GM21529 (cell line): ENCODE measurements around the gene MIS12.

Experiments
- ATAC-seq: cut with Tn5 transposase; IDR thresholded peaks from one replicate; pipeline ENCODE4 v1.9.1; 2021; ENCODE audit not compliant: unreplicated experiment

The MIS12 gene

DNA sequence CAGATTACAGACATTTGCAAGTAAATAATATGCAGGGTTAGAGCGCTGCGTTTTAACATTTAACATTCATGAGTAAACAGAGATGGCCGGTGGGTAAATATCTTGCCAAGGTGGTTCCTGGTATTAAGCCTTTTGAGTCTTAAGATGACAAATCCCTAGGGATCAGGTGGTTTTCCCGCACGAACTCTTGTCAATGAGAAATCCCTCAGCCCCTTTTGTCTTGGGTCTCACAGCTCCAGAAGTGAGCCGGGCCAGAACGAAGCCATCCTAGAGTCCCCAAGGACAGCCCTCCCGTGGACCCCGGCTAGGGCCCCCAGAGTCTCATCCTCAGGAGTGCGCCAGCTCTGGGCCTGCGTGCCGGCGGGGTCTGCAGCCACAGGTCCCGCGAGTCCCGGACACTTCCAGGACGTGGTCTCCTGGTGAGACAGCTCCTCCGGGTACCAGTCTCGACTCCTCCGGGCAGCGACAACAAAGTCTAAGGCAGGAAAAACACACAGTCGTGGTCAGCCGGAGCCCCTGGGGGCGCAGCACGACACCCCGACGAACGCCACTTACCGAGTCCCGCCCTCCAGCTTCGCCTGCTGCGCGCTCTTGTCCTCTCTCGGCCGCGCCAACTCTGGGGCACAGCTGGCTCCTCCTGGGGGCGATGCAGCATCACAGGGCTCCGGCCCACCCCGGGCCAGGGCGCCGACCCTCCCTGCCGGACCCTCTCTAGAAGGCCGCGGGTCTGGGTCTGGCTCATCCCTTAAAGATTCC lies 13.3 kb downstream of the MIS12 start:
- no peak for ATAC-seq

DNA sequence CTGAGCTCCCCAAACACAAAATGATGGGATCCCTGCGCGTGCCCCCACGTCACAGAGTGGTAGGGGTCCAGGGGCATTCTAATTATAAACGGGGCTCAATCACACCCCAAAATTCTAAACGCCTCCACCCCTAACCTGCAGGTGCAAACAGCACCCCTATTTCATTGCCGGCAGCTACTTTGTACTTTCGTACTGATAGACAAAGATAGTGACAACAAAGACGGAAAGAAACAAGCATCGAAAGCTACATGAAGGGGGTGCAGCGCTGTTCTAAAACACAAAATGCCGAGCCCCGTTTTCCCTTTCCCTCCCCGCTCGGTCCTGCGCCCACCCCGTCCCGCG lies 13.9 kb downstream of the MIS12 start:
- no peak for ATAC-seq

DNA sequence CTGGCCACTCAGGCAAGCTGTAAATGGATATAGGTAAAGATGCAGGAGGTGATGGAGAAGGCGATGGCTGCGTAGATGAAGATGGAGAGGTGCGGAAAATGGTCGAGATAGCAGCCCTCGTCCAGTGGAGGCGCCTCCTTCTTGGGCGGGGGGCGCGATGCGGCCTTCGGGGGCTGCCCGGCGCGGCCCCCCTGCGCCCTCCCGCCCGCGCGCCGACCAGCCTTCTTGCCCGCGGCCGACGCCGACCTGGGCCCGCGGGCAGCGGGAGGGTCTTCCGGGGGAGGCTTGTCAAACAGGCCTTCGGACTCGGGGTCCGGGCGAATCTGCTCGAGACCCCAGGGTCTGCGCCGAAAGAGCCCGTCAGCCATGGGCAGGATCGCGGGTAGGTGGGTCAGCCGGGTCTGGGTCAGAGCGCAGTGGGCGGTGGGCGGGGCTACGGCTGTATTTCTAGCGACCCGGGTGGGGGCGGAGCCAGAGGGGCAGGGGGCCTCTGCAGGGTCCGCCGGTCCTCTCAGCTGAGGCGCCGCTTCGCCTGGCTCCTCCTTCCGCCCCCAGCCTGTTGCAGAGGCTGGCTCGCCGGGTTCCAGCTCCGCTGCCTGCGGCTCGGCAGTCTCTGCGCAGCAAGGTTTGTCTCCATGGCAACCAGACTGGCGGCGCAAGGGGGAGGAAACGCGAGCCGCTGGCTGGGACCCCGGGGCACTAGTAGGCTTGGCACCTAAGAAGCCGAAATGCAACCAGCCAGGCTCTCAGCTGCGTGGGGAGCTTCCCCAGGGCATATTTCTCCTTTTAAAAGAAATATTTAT lies 14.4 kb downstream of the MIS12 start:
- ATAC-seq = no peak

DNA sequence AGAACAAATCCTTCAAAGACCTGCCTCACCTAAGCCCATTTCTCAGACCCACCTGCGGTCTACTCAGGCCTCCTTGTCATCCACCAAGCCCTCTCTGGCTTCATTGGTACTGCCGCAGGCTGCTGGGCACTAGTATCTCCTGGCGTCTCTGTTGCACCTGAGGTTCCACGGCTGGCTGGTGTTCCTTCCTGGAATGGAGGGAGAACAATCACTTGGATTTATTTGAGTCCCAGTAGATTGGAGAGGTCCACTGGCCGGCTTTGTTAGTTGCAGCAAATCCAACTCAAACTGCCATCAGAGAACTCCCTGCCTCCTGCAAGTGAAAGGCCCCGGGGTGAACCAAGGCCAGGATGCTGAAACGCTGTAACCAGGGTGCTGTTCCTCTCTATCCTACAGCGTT lies 15.3 kb downstream of the MIS12 start:
- ATAC-seq = no peak

DNA sequence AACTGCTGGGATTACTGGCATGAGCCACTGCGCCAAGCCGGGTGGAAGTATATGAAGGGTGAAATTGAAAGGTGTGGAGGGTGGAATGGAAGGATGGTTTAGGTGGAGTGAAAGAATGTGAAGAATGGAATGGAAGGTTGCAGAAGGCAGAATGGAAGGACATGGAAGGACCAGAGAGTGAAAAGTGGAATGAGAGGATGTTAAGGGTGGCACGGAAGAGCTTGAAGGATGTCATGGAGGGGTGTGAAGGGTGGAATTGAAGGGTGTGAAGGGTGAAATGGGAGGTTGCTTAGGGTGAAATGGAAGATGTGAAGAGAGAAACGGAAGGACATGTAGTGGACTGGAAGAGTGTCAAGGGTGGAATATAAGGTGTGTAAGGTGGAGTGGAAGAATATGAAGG lies 16.2 kb downstream of the MIS12 start:
- ATAC-seq = no peak

DNA sequence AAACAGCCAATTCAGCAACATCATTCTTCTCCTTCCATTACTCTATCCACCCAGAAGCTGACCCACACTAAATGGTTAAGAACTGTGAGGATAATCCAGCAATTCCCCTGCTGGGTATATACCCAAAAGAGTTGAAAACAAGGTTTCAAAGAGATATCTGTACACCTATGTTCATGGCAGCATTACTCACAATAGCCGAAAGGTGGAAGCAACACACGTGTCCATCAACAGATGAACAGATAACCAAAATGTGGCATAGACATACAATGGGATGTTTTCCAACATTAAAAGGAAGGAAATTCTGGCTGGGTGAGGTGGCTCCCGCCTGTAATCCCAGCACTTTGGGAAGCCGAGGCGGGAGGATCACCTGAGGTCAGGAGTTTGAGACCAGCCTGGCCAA lies 19.9 kb downstream of the MIS12 start:
- no peak for ATAC-seq

DNA sequence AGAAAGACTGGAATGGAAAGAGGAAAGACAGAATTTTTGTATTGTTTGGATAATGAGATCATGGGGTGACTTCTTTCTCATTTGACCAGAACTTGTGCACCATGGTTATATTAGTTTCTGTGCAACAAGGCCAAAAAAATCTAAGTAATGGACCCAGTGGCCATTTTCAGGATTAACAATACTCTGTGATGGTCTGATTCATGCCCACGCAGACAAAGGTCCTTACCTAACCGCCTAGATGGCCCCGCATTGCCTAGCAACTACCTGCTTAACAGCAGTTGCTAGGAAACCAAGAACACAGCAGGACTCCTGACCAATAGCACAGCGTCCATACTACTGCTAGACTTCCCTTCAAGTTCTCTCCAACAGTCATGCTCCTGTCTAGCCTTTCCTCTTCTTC lies 22.4 kb downstream of the MIS12 start:
- no peak for ATAC-seq

DNA sequence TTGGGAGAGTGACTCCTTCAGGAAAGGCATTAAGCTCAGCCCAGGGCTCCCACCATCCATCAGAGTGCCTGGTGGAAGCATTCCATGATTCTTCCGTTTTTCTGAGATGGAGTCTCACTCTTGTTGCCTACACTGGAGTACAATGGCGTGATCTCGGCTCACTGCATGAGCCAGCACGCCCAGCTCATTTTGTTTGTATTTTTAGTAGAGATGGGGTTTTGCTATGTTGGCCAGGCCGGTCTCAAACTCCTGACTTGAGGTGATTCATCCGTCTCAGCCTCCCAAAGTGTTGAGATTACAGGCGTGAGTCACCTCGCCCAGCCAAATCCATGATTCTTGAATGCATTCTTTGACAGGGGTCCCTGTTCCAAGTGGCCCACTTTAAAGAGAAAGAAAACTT lies 23.1 kb downstream of the MIS12 start:
- no peak for ATAC-seq

DNA sequence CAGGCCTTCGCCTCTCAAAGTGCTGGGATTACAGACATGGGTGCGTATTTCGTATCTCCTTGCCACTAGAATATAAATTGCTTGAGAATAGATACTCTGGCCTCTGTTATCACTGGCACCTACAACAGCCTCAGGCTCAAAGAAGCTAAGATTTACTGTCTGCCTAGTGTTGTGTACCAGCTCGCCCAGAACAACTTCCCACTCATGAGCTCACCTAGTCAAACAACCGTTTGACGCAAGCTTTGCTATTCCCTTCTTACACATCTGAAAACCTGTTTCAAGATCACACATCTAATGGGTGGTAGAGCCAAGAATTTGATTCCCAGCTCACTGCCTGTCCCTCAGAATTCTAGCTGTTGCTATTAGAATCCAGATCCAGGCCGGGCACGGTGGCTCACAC lies 24.4 kb downstream of the MIS12 start:
- no peak for ATAC-seq

DNA sequence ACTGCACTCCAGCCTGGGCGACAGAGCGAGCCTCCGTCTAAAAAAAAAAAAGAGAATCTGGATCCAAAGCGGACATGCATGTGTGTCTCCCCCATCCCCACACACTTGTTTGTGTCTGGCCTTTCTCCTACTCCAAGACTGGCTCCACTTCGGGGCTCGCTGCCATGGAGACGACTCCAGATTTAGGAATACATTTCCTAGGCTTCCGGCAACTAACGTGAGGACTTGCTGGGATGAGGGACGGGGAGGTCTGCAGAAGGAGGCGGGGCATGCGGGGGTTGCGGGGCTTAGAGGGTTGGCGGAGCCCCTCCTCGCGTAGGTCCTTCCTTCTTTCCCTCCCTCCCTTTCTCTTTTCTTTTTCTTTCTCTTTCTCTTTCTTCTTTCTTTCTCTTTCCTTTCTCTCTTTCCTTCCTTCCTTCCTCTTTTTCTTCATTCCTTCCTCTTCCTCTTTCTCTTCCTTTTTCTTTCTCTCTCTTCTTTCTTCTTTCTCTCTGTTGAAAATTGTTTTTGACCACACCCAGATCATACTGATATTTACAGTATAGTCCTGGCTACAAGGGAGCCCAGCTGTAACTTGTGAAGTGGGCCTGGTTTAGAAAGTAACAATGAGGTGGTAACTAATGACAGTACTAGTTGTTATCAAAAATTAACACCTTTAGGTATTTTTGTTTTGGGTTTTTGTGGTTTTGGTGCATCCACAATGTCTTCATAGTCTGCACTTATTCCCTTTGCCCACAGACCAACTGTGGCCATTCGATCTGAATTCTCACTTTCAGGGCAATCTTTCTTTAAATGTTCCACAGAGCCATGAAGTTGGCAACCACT lies 25.2 kb downstream of the MIS12 start:
- ATAC-seq = no peak

DNA sequence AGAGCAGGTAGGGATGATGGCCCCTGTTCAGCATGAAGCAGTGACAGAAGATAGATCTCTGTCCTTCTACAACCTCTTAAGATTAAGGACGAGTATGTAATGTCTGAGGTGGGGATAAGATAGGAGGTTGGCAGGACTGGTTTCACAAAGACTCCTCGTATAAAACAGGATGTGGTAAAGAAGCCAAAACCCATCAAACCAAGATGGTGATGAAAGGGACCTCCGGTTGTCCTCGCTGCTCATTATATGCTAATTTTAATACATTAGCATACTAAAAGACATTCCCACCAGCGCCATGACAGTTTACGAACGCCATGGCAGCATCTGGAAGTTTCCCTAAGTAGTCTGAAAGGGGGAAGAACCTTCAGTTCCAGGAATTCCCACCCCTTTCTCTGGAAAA lies 27.3 kb downstream of the MIS12 start:
- no peak for ATAC-seq

DNA sequence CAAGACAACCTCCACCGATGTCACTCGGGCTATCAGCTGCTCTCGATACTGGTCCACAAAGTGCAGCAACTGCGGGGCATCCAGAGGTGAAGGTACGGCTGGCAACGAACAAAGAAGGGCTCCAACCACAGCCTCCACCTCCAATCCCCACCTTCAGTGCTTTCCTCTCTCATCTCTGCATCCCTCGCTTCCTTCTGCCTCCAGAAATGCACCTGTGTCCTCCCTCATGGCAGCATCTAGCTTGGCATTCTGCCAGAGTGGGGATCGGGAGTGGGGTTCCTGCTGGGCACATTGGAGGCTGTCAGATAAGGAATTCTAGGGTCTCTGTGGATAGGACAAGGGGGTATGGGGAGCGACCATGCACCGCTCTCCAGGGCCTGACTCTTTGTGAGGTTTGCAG lies 28.6 kb downstream of the MIS12 start:
- ATAC-seq = no peak

DNA sequence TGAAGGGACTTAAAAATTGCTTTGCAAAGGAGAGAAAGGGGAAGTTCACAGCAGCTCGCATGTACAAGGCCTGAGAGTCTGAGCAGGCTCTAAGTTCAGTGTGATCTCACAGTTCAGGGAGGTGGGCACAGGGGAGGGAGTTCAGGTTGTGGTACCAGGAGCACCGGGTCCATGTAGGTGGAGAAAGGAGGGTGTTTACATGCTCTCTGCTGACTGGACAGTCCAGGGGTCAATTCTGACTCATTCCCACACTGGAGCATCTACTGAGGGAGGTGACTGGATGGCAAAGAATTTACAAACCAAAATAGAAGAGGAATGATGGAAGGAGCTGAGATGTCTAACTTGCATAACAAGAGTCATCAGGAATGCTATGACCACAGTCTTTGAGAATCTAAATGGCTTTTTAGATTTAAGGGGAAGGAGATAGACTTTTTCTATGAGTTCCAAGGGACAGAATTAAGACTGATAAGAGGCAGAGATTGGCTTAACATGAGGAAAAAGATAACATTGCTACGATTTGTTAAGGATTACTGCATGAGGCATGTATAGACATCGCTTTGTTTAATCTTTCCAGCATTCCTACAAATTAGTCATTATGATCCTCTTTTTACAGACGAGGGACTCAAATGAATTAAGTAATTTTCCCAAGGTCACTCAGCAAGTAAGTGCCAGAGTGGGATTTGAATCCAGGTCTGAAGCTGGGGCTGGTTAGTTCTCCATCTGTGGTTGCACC lies 29.9 kb downstream of the MIS12 start:
- ATAC-seq = no peak

DNA sequence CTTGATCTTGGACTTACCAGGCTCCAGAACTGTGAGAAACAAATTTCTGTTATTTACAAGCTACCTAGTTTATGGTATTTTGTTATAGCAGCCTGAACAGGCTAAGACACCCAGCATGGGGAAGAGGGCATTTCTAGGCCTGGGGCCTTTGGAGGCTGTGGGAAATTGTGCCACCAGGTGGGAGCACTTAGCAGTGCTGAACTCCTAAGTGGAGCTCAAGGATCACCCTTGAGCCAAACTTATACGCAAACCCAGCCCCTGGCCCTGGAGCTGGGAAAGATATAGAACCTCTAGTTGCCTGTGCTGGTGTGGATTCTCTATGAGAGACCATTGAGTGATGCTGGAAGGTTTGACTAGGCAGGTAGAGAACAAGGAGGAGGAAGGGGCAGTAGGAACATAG lies 36.1 kb downstream of the MIS12 start:
- no peak for ATAC-seq

DNA sequence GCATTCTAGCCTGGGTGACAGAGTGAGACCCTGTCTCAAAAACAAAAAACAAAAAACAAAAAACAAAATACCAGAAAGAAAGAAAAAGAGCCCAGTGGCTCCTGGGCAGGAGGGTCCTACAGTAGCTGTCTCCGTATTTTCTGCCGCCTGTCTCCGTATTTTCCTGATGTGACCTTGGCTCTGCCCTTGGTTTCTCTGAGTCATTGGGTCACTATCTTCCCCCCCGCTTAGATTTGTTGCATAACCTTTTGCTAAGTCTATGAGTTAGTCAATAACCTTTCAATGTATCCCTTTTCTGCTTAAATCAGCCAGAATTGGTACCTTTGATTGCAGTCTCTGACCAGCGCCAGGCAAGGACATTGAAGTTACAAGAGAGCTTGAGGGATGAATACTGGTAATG lies 36.9 kb downstream of the MIS12 start:
- no peak for ATAC-seq

DNA sequence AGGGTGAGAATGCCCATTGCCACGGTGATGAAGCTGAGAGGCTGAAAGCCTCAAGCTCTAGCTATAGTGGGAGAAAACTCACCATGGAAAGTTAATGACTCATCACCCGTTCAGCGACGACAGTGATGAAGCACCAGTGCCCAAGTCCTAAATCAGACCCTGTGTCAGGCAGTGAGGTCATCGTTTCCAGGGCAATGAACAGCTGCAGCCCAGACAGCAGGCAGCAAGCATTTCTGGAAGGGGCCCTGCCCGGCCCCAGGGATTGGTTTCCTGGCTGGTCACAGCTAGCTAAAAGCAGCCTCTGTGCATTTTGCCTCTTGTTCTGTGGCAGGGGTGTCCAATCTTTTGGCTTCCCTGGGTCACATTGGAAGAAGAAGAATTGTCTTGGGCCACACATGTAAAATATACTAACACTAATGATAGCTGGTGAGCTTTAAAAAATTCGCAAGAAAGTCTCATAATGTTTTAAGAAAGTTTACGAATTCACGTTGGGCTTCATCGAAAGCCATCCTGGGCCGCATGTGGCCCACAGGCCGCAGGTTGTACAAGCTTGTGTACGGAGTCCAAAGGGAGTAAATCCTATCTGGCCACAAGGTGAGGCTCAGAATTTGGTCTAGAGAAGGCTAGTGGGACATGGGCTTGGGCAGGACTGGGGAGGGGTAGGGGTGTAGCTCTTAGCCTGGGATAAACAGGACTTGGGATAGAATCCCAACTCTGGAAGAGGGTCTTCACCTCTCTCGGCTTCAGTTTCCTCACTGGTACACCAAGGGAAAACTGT lies 40.6 kb downstream of the MIS12 start:
- no peak for ATAC-seq

DNA sequence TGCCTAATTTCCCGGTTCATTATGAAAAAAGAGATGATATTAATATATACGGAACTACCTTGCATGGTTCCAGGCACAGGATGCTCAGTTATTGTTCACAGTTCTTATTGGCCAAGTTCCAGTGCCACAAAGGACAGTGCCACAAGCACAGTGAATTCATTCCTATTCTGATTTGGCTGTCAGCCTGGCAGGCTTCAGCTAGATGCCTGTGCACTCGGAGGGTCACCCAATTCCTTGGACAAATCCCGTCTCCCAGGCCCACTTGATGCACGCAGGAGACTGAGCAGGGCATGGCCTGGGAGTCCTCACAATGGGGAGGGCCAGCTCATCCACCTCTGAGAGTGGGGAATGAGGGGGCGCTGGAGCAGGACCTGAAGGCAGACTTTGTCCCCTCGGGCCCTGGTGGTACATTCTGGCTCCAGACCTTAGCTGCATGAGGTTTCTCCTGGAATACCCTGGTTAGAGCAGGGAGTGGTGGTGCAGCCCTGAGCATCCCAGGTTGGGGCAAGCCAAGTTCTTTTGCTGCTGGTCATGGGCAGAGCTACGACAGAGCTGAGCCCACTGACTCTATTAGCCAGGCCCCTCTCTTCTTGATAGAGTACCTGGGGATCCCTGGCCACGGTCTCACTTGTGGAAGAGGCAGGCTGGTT lies 41.4 kb downstream of the MIS12 start:
- no peak for ATAC-seq

DNA sequence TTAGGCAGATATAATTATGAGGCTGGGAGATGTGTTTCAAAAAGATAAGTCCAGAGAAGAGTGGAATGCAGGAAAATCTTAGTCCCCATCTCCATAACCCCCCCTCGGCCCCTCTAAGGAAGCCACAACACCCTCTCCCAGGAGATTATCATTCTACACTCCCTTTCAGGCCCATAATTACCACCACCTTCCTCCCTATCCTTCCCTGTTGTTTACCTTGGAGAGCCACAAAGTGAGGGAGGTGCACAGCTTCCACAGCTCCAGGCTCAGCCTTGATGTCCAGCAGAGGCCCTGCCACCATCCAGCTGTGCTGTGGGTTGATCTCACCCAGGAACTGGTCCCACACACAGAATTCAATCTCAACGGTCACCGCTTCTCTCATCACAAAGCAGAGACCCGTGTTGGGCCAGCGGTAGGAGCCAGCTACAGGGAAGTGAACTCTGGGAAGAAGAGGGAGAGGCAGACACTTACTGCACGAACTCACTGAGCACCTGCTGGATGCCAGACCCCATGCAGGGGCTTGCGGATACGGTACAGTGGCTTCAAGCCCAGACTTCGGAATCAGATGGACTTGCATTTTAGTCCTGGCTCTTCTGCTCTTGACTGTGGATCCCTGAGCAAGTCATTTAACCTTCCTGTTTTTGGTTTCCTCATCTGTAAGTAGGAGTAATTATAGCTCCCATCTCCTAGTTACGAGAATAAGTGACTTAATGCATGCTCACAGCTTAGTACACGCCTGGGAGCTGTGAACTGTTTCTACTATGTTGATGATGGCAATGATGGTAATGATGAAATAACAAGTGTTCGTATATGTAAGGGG lies 44.1 kb downstream of the MIS12 start:
- no peak for ATAC-seq

DNA sequence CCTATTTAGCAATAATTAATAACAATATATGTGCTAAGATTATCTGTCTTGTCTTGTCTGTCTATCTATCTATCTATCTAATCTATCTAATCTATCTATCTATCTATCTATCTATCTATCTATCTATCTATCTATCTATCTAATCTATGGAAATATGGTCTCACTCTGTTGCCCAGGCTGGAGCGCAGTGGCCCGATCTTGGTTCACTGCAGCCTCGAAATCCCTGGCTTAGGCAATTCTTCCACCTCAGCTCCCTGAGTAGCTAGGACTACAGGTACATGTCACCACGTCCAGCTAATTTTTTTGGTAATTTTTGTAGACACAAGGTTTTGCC lies 44.7 kb downstream of the MIS12 start:
- no peak for ATAC-seq
